NOMO-1 treated with dmso at 0.1 percent for 144 hours (cell line): ENCODE results near the gene CDK17.
"Not testable (repeated sequence)": the region's sequence is repeated elsewhere in the genome, so short reads cannot be mapped to it uniquely, and the experiment has no call there.

Experiments used
- DNase-seq: peaks from one replicate; lab custom pipeline; 2025; ENCODE audit not compliant: unreplicated experiment; lab: John Stamatoyannopoulos, UW

CDK17 gene

DNA sequence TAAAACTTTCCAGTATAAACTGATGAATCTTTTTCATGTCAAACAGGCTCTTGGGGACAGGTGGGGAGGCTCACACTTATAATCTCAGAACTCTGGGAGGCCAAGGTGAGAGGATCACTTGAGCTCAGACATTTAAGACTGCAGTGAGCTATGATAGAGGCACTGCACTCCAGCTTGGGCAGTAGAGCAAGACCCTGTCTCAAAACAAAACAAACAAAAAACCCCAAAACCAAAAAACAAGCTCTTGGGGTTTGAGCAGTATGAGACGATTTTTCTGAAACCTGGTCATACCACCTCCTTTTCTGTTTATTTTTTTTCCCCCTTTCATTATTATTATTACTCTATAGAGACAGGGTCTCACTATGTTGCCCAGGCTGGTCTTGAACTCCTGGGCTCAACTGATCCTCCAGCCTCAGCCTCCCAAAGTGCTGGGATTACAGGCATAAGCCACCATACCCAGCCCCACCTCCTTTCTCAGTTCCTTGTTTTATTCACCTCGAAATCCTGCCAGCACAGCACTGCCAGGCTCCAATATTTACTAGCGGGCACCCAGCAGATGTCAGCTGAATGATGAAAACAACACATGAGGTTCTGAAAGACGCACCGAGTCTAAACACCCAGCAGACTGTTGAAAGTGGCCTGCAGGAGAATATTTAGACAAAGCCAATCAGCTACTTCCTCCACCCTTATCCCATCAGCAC is 19.5 kb upstream of the CDK17 start:
- no peak for DNase-seq

DNA sequence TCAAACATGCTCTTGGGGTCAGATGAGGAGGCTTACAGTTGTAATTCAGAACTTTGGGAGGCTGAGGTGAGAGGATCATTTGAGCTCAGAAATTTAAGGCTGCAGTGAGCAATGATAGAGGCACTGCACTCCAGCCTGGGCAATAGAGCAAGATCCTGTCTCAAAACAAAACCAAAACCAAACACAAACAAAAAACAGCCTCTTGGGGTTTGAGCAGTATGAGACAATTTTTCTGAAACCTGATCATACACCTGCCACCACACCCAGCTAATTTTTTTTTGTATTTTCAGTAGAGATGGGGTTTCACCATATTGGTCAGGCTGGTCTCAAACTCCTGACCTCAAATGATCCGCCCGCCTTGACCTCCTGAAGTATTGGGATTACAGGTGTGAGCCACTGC is 17.4 kb upstream of the CDK17 start:
- not testable (repeated sequence) for DNase-seq

DNA sequence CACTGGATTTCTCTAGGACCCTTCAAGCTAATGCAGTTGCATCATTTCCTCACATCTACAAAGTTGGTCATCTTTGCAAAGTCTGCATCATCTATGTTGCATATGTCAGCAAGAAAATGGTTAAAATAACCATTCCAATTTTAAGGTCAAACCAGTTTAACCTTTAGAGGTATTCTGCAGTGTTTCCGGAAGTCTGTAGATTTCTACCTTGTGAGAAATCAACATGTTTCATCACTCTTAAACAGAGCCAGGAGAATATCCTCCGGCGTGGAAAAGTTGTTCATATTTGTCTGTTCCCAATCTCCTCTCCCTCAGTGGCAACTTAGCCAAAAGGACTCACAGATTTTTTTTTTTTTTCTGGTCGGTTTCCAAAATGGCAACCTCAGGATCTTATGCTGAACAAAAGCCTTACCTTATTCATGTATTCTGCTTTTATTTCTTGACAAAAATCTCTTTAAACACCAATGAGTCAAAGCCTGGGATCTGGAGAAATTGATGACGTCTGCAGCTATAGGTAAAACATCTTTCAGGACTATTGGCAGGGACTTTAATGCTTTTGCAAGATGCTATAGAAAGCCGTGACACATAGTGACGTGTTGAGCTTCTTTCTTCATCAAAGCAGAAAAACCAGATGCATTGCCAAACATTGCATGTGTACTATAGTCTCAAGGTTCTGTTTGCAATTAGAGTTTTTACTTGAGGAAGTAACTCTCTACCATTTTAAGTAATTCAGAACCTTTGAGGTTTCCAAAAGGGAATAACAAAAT is 16.0 kb upstream of the CDK17 start:
- peak; percentile 16 for DNase-seq

GRCh38 chr12:96414637-96415036 is 14.4 kb upstream of the CDK17 start:
- no peak for DNase-seq

- no peak for DNase-seq
Observed at GRCh38 chr12:96412431-96412830, 12.2 kb upstream of the CDK17 start.

DNA sequence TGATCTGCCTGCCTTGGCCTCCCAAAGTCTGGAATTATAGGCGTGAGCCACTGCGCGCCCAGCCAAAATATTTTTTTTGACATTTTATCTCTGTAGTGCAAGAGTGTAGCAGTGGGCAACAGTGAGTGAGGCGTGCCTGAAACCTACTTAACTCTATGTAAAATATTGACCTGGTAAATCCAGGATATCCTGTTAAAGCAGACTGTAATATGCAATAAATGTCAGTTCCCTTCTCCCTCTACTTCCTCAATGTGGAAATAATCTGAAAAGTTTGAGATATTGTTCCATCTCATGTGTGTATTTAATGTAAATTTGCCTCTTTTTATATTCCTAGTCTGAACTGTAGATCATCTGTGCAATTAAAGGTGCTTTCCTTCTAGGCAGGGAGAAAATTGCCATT is 9.5 kb upstream of the CDK17 start:
- no peak for DNase-seq

DNA sequence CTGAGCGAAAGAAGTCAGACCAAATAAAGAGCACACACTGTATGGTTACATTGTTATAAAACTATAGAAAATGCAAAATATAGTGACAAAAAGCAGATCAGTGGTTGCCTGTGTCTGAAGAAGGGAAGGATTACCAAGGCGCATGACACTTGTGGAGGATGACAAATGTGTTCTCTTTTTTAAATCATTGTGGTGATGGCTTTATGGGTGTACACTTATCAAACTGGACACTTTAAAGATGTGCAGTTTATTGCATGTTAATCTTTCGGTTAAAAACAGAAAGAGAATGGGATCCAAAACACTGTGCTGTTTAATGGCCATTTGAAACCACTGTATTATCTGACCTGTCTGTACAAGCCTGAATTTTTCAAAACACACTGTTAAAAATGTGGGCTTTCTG is 8.8 kb upstream of the CDK17 start:
- no peak for DNase-seq

DNA sequence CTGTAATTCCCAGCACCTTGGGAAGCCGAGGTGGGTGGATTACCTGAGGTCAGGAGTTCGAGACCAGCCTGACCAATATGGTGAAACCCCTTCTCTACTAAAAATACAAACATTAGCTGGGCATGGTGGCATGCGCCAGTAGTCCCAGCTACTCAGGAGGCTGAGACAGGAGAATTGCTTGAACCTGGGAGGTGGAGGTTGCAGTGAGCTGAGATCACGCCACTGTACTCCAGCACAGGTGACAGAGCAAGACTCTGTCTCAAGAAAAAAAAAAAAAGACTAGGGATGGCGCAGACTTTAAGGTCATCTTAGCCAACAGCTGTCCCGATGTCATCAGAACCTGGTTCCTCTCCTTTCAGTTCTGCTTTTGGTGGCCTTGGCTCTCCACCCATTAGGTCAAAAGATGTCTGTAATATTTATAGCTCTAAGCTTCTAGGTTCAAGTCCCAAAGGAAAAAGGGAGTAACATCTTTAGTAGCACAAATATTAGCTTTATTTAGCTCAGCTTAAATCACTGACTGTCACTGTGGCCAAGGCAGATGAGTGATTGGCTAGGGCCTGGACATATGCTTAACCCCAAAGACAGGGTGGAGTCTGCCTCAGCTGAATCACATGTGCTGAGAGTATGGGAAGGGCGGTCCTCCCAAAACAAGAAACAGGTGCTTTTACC is 7.3 kb upstream of the CDK17 start:
- DNase-seq, result peak; percentile 86

- DNase-seq, result no peak
Observed at GRCh38 chr12:96404696-96405095, 4.5 kb upstream of the CDK17 start.

- no peak for DNase-seq
Observed at GRCh38 chr12:96403870-96404269, 3.6 kb upstream of the CDK17 start.

DNA sequence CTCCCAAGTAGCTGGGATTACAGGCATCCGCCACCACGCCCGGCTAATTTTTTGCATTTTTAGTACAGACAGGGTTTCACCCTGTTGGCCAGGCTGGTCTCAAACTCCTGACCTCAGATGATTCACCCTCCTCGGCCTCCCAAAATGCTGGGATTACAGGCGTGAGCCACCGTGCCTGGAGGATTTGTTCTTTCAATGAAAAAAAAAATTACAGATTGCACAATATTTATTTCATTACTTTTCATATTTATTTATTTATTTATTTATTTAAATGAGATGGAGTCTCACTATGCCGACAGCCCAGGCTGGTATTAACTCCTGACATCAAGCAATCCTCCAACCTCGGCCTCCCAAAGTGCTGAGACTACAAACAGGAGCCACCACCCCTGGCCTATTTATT is 2.3 kb upstream of the CDK17 start:
- DNase-seq, result not testable (repeated sequence)

DNA sequence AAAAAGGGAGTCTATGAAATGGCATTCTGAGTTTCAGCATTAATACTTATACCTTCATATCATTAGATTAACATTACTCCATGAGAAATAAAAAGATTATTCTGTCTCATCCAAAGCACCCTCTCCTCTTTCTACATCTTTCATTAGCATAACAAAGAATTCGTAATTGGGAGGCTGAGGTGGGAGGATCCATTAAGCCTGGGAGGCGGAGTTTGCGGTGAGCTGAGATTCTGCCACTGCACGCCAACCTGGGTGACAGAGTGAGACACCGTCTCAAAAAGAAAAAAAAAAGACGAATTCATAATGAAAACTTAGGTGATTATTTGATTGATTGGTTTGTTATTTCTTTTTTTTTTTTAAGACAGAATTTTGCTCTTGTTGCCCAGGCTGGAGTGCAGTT is 1.8 kb upstream of the CDK17 start:
- DNase-seq, result no peak

DNA sequence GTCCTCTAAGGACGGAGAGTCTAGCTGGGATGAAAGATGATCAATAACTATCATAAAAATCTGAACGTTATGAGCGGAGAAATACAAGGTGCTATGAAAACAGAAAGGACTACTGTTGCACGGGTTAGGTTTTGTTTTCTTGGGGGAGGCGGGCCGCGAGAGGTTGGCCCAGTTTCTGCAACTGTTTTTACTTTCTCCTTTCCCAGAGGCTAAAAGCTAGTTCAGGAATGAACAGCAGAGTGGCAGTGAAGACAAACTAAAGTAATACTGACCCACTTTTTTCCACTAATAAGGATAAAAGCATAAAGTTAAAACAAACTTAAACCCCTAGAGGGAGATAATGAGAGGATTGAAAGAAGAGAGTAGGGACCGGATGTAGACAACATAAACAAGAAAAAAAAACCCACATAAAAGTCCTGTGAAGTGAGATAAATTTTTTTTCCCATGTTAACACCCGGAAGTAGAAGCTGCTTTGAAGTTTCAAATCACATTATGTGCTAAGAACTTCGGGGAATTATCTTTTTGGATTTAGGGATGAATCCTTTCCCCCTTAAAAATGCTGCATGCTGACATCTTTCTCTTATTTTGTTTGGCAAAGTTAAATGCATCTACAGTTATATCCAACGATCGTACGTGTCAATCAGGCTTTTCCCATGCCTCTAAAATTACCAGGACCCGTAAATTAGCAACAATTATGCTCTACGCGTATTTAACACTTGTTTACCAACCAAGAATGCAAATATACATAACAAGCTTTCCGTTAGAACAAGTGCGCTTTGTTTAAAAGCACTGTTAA is 1.0 kb upstream of the CDK17 start:
- DNase-seq, result peak; percentile 39

- no peak for DNase-seq
Observed at GRCh38 chr12:96400631-96401075, 414 bp upstream of the CDK17 start.

GRCh38 chr12:96399120-96399918 is 920 bp downstream of the CDK17 start:
- DNase-seq, result peak; percentile 16

DNA sequence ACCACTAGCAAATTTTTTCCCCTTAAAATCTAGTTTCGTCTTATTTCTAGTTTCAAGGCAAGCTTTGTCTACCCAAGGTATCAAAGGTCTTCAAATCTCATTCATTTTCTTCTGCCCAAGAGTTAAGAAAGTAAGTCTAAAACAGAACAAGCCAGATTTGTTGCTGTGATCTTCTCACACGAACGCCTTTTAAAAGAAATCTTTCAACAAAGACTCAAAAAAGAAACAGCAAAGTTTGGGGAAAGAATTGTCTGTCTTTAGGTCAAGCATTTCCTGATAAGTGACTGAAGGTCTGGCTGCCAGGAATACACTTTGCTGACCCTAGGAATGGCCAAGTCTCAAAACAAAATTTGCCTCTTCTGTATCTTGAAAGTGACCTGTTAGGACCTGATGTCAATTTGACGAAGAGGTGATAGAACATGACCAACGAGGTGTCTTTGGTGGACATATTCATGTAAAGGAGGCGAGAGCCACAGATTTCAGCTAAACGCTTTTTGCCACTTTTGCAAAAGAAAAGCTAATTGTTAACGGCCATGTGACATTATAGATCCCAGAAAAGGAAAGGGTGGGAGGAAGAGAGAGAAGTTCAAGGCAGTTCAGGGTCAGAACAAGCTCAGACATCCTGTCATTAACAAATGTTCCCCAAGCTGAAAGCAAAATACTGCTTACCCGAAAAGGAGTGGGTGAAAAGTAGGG is 1.7 kb downstream of the CDK17 start:
- no peak for DNase-seq

DNA sequence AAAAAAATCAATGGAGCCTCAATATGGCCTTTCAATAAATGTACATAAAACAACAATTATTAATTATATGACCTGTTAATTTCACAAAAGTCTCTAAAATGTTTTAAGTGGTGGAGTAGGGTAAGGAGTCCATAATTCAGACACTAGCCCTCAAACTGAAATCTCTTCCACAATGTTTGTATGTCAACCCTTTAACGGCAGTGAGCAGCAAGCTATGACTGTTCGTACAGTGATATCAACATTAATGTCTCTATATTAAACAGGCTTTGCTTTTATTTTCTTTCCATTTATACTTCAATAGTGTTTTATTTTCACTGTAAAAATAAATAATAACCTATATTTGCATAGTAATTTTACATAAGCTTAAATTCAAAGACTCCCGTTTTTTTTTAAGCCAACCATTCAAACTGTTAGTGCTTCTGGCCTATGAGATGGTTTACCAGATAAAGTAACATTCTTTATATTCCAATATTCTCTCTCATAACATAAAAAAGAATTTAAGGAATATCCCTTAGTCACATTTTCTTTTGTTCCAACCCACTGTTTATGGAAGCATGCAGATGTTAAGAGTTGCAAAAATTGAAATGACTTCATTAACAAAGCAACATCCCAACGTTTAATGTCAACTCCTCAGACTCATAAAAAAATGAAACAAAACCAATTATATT is 2.3 kb downstream of the CDK17 start:
- DNase-seq, result no peak

DNA sequence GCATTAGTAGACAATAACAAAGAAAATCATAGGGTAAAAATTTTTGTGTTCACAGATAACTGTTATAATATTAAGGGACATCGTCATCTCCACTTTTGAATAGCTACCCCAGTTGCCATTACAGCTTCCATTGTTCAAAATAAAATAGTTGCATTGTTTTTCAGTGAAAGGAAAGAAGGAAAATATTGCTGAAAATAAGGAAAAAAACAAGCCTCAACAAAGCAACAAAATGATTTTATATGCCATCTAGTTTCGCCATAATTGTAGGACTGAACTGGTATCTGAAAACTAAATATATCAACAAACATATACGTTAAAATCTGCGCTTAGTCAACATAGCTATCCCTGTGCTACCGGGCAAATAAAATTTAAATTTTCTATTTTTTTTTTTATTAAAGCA is 3.3 kb downstream of the CDK17 start:
- no peak for DNase-seq

GRCh38 chr12:96396209-96396608 is 4.0 kb downstream of the CDK17 start:
- DNase-seq, result no peak
